ENCODE measurements around the gene OR6C65. TPM values are rescaled to one million over a fixed set of nuclear protein-coding genes. Genes with fewer than 3 reads are reported as not detected.
"Not testable (repeated sequence)": the region's sequence is repeated elsewhere in the genome, so short reads cannot be mapped to it uniquely, and the experiment has no call there.

Gene OR6C65
- total and polyA plus RNA-seq, 9 of the 15 experiments (the other 6 are each of a cell fraction or from before 2014, with no cell fraction given) = not detected

- peak; percentile 52; the same call in 1 of the 2 replicates for TF ChIP-seq TOE1 (IDR thresholded peaks at IDR 0.05; ENCODE audit: borderline replicate concordance)
- TF ChIP-seq TOE1 (CRISPR knock-in tag; IDR thresholded peaks at IDR 0.05; ENCODE audit: borderline replicate concordance, low read depth) = not testable (repeated sequence)
- peak; percentile 62; the same call in 1 of the 2 replicates for TF ChIP-seq TFAP4 (CRISPR knock-in tag; IDR thresholded peaks at IDR 0.05; ENCODE audit: borderline replicate concordance)
- peak in 1 of 2 experiments; percentile 48; a peak in 2 of 4 replicates for TF ChIP-seq MAZ (CRISPR knock-in tag; conservative IDR thresholded peaks at IDR 0.05 in 1 of 2, IDR thresholded peaks at IDR 0.05 in 1 of 2)
- TF ChIP-seq, protein P1, sequence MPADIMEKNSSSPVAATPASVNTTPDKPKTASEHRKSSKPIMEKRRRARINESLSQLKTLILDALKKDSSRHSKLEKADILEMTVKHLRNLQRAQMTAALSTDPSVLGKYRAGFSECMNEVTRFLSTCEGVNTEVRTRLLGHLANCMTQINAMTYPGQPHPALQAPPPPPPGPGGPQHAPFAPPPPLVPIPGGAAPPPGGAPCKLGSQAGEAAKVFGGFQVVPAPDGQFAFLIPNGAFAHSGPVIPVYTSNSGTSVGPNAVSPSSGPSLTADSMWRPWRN (IDR thresholded peaks at IDR 0.05; ENCODE audit: low read depth) = peak; percentile 80
- peak; percentile 93 for TF ChIP-seq CTBP1 (IDR thresholded peaks at IDR 0.05; ENCODE audit: borderline replicate concordance)
- TF ChIP-seq SMAD3 (CRISPR knock-in tag; conservative IDR thresholded peaks at IDR 0.05) = 0 out of 2 replicates have a peak, but pooled peaks have one; percentile 19
- TF ChIP-seq, protein P2, sequence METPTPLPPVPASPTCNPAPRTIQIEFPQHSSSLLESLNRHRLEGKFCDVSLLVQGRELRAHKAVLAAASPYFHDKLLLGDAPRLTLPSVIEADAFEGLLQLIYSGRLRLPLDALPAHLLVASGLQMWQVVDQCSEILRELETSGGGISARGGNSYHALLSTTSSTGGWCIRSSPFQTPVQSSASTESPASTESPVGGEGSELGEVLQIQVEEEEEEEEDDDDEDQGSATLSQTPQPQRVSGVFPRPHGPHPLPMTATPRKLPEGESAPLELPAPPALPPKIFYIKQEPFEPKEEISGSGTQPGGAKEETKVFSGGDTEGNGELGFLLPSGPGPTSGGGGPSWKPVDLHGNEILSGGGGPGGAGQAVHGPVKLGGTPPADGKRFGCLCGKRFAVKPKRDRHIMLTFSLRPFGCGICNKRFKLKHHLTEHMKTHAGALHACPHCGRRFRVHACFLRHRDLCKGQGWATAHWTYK (CRISPR knock-in tag; IDR thresholded peaks at IDR 0.05) = peak; percentile 95
- peak; percentile 87 for TF ChIP-seq NCOR1 (IDR thresholded peaks at IDR 0.05)
- TF ChIP-seq DPF2 (IDR thresholded peaks at IDR 0.05) = peak; percentile 95
- peak; percentile 97 for TF ChIP-seq ARID1B (IDR thresholded peaks at IDR 0.05)
- TF ChIP-seq TCF3 (CRISPR knock-in tag; IDR thresholded peaks at IDR 0.05) = peak; percentile 93
- TF ChIP-seq ETV5 (CRISPR knock-in tag; IDR thresholded peaks at IDR 0.05; ENCODE audit: low read depth) = peak; percentile 38; the same call in 1 of the 2 replicates
- TF ChIP-seq, protein P3, sequence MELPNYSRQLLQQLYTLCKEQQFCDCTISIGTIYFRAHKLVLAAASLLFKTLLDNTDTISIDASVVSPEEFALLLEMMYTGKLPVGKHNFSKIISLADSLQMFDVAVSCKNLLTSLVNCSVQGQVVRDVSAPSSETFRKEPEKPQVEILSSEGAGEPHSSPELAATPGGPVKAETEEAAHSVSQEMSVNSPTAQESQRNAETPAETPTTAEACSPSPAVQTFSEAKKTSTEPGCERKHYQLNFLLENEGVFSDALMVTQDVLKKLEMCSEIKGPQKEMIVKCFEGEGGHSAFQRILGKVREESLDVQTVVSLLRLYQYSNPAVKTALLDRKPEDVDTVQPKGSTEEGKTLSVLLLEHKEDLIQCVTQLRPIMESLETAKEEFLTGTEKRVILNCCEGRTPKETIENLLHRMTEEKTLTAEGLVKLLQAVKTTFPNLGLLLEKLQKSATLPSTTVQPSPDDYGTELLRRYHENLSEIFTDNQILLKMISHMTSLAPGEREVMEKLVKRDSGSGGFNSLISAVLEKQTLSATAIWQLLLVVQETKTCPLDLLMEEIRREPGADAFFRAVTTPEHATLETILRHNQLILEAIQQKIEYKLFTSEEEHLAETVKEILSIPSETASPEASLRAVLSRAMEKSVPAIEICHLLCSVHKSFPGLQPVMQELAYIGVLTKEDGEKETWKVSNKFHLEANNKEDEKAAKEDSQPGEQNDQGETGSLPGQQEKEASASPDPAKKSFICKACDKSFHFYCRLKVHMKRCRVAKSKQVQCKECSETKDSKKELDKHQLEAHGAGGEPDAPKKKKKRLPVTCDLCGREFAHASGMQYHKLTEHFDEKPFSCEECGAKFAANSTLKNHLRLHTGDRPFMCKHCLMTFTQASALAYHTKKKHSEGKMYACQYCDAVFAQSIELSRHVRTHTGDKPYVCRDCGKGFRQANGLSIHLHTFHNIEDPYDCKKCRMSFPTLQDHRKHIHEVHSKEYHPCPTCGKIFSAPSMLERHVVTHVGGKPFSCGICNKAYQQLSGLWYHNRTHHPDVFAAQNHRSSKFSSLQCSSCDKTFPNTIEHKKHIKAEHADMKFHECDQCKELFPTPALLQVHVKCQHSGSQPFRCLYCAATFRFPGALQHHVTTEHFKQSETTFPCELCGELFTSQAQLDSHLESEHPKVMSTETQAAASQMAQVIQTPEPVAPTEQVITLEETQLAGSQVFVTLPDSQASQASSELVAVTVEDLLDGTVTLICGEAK (IDR thresholded peaks at IDR 0.05) = peak; percentile 74
- TF ChIP-seq, protein P3 (CRISPR knock-in tag; IDR thresholded peaks at IDR 0.05) = not testable (repeated sequence)
- peak; percentile 85 for TF ChIP-seq SMARCC2 (IDR thresholded peaks at IDR 0.05; ENCODE audit: low read depth)
- TF ChIP-seq NFE2 (IDR thresholded peaks at IDR 0.05; ENCODE audit: low read depth) = peak; percentile 40
- TF ChIP-seq MTA1 (IDR thresholded peaks at IDR 0.05; ENCODE audit: borderline replicate concordance) = peak; percentile 85
These were observed 11.8 kb downstream of the OR6C65 start (continued) for GRCh38 chr12:55412138-55412537.
